Trophoblast cell (in vitro differentiated cells and primary cell): ENCODE measurements around the gene SHROOM3.
A peak's percentile ranks its signal among the peaks of the same experiment; 100 is the strongest.

Experiments
- DNase-seq, 2 donors: peaks; one replicate each; pipeline ENCODE4 v3.0.0-alpha.2; 2016
- H2AFZ ChIP-seq: 2 replicates; pipeline ENCODE4 v1.6.1; 2013; ENCODE audit warnings: low read length, moderate library complexity, mild to moderate bottlenecking; ENCODE audit not compliant: insufficient read depth, poor library complexity
- H2AK5ac ChIP-seq: 2 replicates; pipeline ENCODE4 v1.6.1; 2013; ENCODE audit warnings: mild to moderate bottlenecking, low read length
- H2BK120ac ChIP-seq: 2 replicates; pipeline ENCODE4 v1.6.1; 2013; ENCODE audit warnings: low read length, mild to moderate bottlenecking, moderate library complexity; ENCODE audit not compliant: insufficient read depth, poor library complexity
- H2BK12ac ChIP-seq: 2 replicates; pipeline ENCODE4 v1.6.1; 2013; ENCODE audit warnings: mild to moderate bottlenecking, low read length, moderate library complexity
- H2BK5ac ChIP-seq: 2 replicates; pipeline ENCODE4 v1.6.1; 2013; ENCODE audit warnings: low read length, low read depth, moderate library complexity, mild to moderate bottlenecking; ENCODE audit not compliant: poor library complexity
- H3K14ac ChIP-seq: 2 replicates; pipeline ENCODE4 v1.6.1; 2013; ENCODE audit warnings: mild to moderate bottlenecking, low read length
- H3K18ac ChIP-seq: 2 replicates; pipeline ENCODE4 v1.6.1; 2013; ENCODE audit warnings: mild to moderate bottlenecking, low read length
- H3K23ac ChIP-seq: 2 replicates; pipeline ENCODE4 v1.6.1; 2013; ENCODE audit warnings: low read length
- H3K27ac ChIP-seq: 2 replicates; pipeline ENCODE4 v1.5.1; 2013; ENCODE audit warnings: low read depth, mild to moderate bottlenecking, inconsistent platforms, low read length, moderate library complexity
- H3K27me3 ChIP-seq: 2 replicates; pipeline ENCODE4 v1.6.1; 2013; ENCODE audit warnings: inconsistent platforms, mild to moderate bottlenecking, low read length, moderate library complexity; ENCODE audit not compliant: insufficient read depth
- H3K36me3 ChIP-seq, 2 experiments: 1 replicate in 1 of 2; 2 replicates in 1 of 2; pipeline ENCODE4 v1.6.1; 2013; ENCODE audit warnings: low read length in 2 of 2, mild to moderate bottlenecking in 2 of 2, moderate library complexity in 1 of 2; ENCODE audit not compliant: insufficient read depth in 2 of 2, control insufficient read depth in 1 of 2
- H3K4ac ChIP-seq: 2 replicates; pipeline ENCODE4 v1.6.1; 2013; ENCODE audit warnings: low read depth, mild to moderate bottlenecking, low read length, moderate library complexity
- H3K4me1 ChIP-seq, 2 experiments: 1 replicate in 1 of 2; 2 replicates in 1 of 2; pipeline ENCODE4 v1.6.1; 2013; ENCODE audit warnings: low read length in 2 of 2, mild to moderate bottlenecking in 2 of 2, moderate library complexity in 1 of 2; ENCODE audit not compliant: insufficient read depth in 2 of 2, control insufficient read depth in 1 of 2
- H3K4me2 ChIP-seq: 2 replicates; pipeline ENCODE4 v1.6.1; 2013; ENCODE audit warnings: inconsistent platforms, mild to moderate bottlenecking, low read length, moderate library complexity
- H3K4me3 ChIP-seq: 2 replicates; pipeline ENCODE4 v1.5.1; 2013; ENCODE audit warnings: mild to moderate bottlenecking, low read depth, low read length, inconsistent platforms
- H3K79me1 ChIP-seq: one replicate; pipeline ENCODE4 v1.6.1; 2013; ENCODE audit warnings: low read length
- H3K79me2 ChIP-seq: 2 replicates; pipeline ENCODE4 v1.6.1; 2013; ENCODE audit warnings: low read length, mild to moderate bottlenecking; ENCODE audit not compliant: control insufficient read depth, insufficient read depth, poor library complexity
- H3K9ac ChIP-seq: 2 replicates; pipeline ENCODE4 v1.6.1; 2013; ENCODE audit warnings: mild to moderate bottlenecking, low read length
- H3K9me3 ChIP-seq: 2 replicates; pipeline ENCODE4 v1.6.1; 2013; ENCODE audit warnings: low read depth, mild to moderate bottlenecking, control low read depth, inconsistent platforms, low read length; ENCODE audit not compliant: insufficient read depth
- H4K12ac ChIP-seq: 2 replicates; pipeline ENCODE4 v1.6.1; 2013; ENCODE audit warnings: low read depth, mild to moderate bottlenecking, low read length, moderate library complexity
- H4K8ac ChIP-seq: 2 replicates; pipeline ENCODE4 v1.6.1; 2013; ENCODE audit warnings: low read depth, mild to moderate bottlenecking, low read length, moderate library complexity
- H4K91ac ChIP-seq: one replicate; pipeline ENCODE4 v1.6.1; 2013; ENCODE audit warnings: low read depth, mild to moderate bottlenecking, low read length, moderate library complexity
- WGBS: extraction: QIAGEN DNeasy Blood & Tissue Kit; methylation state at CpG from one replicate; pipeline ENCODE4 v1.1.7; 2013; ENCODE audit warnings: missing lambda C conversion rate; ENCODE audit not compliant: insufficient read length, insufficient coverage; ENCODE audit errors: extremely low coverage; 5-methylcytosine and 5-hydroxymethylcytosine counted together

SHROOM3 gene

GRCh38 chr4:76401654-76402053 lies 33.4 kb upstream of the SHROOM3 start:
- Histone ChIP-seq H2BK5ac (no peak overlapping the region), H3K27ac (no peak overlapping the region), H3K79me2 (no peaks in the 10 kb centered on the region), H4K91ac (no peak overlapping the region), H3K4me3 (no peak overlapping the region), H3K4ac (no peak overlapping the region), H2BK12ac (no peak overlapping the region), H3K18ac (no peak overlapping the region), H3K4me2 (no peak overlapping the region), H3K4me1 (no peaks in the 10 kb centered on the region), H3K36me3 (no peaks in the 10 kb centered on the region), H3K79me1 (no peaks in the 10 kb centered on the region), H2BK120ac (no peak overlapping the region), H2AK5ac (no peak overlapping the region), H2AFZ (no peak overlapping the region), H4K8ac (no peak overlapping the region), H3K9ac (no peak overlapping the region), H3K27me3 (no peaks in the 10 kb centered on the region), H4K12ac (no peak overlapping the region), H3K23ac (no peak overlapping the region), H3K14ac (no peak overlapping the region), H3K9me3 (no peaks in the 10 kb centered on the region)
- no CpG with 5 or more reads among the region's 3 CpGs for WGBS
- no peak for DNase-seq

GRCh38 chr4:76406081-76406480 lies 28.9 kb upstream of the SHROOM3 start:
- no peak overlapping the region for H3K4me2 ChIP-seq
- WGBS, result no CpG with 5 or more reads among the region's 5 CpGs
- no peak overlapping the region for H3K4ac ChIP-seq

DNA sequence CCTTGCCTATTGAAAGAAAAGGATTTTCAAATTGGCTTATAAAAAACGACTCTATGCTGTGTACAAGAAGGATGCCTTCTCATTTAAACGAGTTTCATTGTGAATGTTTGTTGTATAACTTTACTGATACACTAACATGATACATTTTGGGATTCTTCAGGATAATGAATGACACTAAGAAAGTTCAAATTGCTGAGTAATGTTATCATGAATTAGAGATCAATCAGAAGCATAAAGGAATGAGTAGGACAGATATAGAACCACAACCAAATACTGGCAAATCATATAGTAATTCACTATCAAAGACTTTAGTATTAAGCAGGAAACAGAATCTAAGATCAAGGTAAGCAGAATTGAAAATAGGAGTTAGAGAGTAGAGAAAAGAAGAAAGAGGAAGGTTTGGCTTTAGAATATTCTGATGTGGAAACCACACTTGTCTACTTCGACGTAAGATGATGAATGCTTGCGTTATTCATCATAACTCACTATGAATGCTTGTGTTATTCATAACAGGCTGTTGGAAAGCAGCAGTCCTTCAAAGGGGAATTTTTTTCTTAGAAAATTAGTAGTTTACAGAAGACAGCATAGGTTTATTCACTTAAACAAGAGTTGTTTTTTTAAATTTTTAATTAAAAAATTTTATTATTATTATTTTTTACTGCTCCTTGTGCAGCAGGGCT lies 27.4 kb upstream of the SHROOM3 start:
- no peak overlapping the region for H4K91ac ChIP-seq
- no peaks in the 10 kb centered on the region for H3K27me3 ChIP-seq
- no peaks in the 10 kb centered on the region for H3K79me2 ChIP-seq
- no peak overlapping the region for H4K8ac ChIP-seq
- H3K79me1 ChIP-seq, result no peaks in the 10 kb centered on the region
- H2BK5ac ChIP-seq, result no peak overlapping the region
- no peak overlapping the region for H2BK120ac ChIP-seq
- no CpG with 5 or more reads among the region's 5 CpGs for WGBS
- peak in 1 of 2 donors; percentile 27 for DNase-seq
- no peak overlapping the region for H3K9ac ChIP-seq
- H3K9me3 ChIP-seq, result no peaks in the 10 kb centered on the region
- no peak overlapping the region for H2BK12ac ChIP-seq
- H3K4me3 ChIP-seq, result no peak overlapping the region
- H2AFZ ChIP-seq, result no peak overlapping the region
- H3K4me2 ChIP-seq, result no peak overlapping the region
- H3K4me1 ChIP-seq, result no peaks in the 10 kb centered on the region
- H3K36me3 ChIP-seq, result no peaks in the 10 kb centered on the region
- no peak overlapping the region for H3K27ac ChIP-seq
- H3K4ac ChIP-seq, result no peak overlapping the region
- H2AK5ac ChIP-seq, result no peak overlapping the region
- no peak overlapping the region for H3K14ac ChIP-seq
- H3K23ac ChIP-seq, result no peak overlapping the region
- H3K18ac ChIP-seq, result no peak overlapping the region
- H4K12ac ChIP-seq, result no peak overlapping the region

More at GRCh38 chr4:76406081-76406480, 28.9 kb upstream of the SHROOM3 start:
- Histone ChIP-seq H3K18ac (no peak overlapping the region), H3K79me2 (no peaks in the 10 kb centered on the region), H3K9me3 (no peaks in the 10 kb centered on the region), H3K79me1 (no peaks in the 10 kb centered on the region), H3K4me1 (no peaks in the 10 kb centered on the region), H2BK5ac (no peak overlapping the region), H3K27ac (no peak overlapping the region), H3K27me3 (no peaks in the 10 kb centered on the region), H4K8ac (no peak overlapping the region), H4K91ac (no peak overlapping the region), H3K14ac (no peak overlapping the region), H3K23ac (no peak overlapping the region), H3K9ac (no peak overlapping the region), H3K36me3 (no peaks in the 10 kb centered on the region), H2AK5ac (no peak overlapping the region), H2AFZ (no peak overlapping the region), H4K12ac (no peak overlapping the region), H3K4me3 (no peak overlapping the region), H2BK120ac (no peak overlapping the region), H2BK12ac (no peak overlapping the region)
- no peak for DNase-seq

DNA sequence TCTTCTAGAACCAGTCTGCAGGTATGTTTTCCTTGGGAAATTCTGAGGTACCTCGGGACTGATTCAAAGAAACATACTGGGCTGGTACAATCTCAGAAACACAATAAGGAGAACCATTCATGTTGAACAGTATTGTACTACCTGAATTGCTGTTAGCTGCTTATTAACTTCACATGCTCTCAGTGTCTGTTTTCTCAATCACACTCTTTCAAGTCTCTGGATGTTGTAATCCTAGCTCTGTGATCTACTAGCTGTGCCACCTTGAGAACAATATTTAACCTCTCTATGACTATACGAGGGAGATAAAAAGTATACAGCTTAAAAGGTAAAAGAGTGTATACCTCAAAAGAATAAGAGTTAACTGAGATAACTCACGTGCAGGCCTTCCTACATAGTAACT lies 24.4 kb upstream of the SHROOM3 start:
- no peaks in the 10 kb centered on the region for H3K36me3 ChIP-seq
- H3K9ac ChIP-seq, result no peak overlapping the region
- H3K18ac ChIP-seq, result no peak overlapping the region
- H2BK120ac ChIP-seq, result no peak overlapping the region
- DNase-seq, result no peak
- H2AFZ ChIP-seq, result no peak overlapping the region
- no peak overlapping the region for H2AK5ac ChIP-seq
- H2BK12ac ChIP-seq, result no peak overlapping the region
- H4K12ac ChIP-seq, result no peak overlapping the region
- WGBS, result no CpG with 5 or more reads among the region's 3 CpGs
- no peak overlapping the region for H4K8ac ChIP-seq
- no peak overlapping the region for H2BK5ac ChIP-seq
- H3K4me2 ChIP-seq, result no peak overlapping the region
- H3K79me1 ChIP-seq, result no peaks in the 10 kb centered on the region
- no peaks in the 10 kb centered on the region for H3K4me1 ChIP-seq
- H3K4ac ChIP-seq, result no peak overlapping the region
- H3K23ac ChIP-seq, result no peak overlapping the region
- H3K27ac ChIP-seq, result no peak overlapping the region
- H4K91ac ChIP-seq, result no peak overlapping the region
- no peaks in the 10 kb centered on the region for H3K9me3 ChIP-seq
- H3K14ac ChIP-seq, result no peak overlapping the region
- H3K4me3 ChIP-seq, result no peak overlapping the region
- H3K79me2 ChIP-seq, result no peaks in the 10 kb centered on the region
- H3K27me3 ChIP-seq, result no peaks in the 10 kb centered on the region
